HG02763 (cell line): ENCODE measurements around the gene PTPRN2.

Experiments used
- ATAC-seq: cut with Tn5 transposase; IDR thresholded peaks from one replicate; pipeline ENCODE4 v1.9.1; 2021; ENCODE audit warnings: mild to moderate bottlenecking, moderate library complexity; ENCODE audit not compliant: unreplicated experiment

Gene PTPRN2

DNA sequence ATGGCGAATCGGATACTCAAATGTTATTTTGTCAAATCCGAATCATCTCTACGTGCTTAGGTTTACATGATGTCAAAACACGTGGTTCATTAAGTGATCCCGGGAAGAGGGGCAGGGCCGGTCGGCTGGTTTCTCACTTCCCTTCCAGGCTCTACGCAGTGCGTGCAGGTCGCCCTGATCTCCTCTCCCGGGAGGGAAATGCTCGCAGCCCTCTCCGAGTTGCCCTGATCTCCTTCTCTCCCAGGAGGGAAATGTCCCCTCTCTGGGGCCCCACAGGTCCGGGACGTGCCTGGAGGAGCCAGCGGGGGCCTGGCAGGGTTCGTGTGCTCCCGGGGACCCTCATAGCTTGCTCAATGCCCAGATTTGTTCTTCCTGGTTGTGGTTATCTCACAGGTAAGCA is 1048.1 kb downstream of the PTPRN2 start:
- ATAC-seq = no peak

- no peak for ATAC-seq
Observed at GRCh38 chr7:157538735-157539134, 1048.9 kb downstream of the PTPRN2 start.

DNA sequence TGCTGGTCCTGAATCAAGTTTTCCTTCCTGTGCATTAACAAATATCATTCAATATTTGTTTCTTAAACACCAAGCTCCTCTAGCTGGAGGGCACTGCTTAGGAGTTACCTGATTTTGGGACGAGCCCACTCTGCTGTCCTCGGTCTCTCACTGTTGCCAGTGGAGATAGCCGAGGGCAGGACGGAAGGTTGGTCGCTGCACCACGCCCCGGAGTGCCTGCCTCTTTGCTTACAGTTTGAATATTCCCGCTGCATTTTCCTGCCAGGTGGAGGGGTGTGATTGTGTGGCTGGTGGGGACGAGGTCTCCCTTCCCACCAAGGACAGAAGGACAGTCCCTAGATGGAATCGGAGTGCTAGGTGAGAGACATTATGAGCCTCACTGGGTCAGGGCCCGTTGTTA is 1049.3 kb downstream of the PTPRN2 start:
- no peak for ATAC-seq

GRCh38 chr7:157537056-157537455 is 1050.6 kb downstream of the PTPRN2 start:
- no peak for ATAC-seq

GRCh38 chr7:157532068-157532467 is 1055.6 kb downstream of the PTPRN2 start:
- no peak for ATAC-seq

DNA sequence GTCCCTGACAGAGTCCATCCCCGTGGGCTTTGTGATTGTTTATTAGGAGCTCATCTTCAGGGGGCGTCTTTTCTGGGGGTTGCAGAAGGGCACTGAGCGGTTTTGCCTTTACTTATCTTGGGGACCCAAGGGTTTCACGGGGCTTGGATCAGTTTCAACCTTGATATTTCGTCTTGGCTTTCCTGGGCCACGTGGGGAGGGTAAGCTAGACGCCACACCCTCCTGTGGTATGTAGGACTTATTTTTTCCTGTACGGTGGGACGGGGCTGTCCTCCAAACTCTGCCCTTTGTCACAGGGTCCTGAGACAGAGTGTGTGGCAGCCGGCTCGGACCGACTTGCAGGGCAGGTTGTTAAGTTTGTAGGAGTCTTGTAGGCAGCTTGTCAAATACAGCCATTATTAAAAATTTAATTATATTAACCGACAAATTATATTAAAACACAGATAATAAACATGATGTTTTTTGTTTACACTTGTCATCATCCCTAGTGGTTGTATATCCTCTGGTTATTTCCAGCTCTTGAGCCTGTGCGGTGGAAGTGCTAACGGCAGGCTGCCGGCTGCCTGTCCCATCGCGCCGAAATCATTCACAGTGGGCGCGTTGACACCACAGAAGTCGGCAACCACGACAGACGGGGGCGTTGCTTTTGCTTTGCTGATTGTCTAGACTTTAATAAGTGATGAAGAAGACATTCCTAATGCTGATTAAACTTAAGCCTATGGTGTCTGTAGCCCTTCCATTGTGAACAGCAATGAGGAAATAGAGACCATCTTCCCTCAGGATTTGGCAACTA is 1057.7 kb downstream of the PTPRN2 start:
- ATAC-seq = no peak

DNA sequence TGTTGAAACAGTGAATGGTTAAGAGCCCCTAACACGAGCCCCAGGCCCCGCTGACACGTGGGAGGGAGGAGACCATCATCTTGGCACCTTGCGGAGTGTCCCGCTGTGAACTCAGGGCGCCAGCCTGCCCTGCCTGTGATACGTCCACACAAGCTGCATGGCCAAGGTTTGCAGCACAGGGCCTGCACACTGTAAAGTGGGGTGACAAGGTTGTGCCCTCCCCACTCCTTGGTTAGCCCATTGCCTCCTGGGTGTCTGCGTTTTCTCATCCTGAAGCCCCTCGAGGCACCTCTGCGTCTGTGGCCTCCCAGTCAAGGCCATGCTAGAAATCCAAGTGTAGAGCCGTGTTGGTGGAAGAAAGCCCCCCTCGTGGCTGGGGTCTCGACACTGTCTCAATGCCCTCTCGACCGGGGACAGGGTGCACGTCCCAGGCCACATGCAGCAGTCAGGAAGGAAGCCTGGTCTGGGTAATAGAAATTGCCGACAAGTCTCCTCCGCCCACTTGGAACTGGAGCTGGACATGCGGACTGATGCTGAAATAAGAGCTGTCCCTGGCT is 1058.8 kb downstream of the PTPRN2 start:
- ATAC-seq = no peak

GRCh38 chr7:157527686-157528085 is 1059.9 kb downstream of the PTPRN2 start:
- ATAC-seq = no peak

- ATAC-seq = no peak
Observed at GRCh38 chr7:157526913-157527634, 1060.5 kb downstream of the PTPRN2 start.

DNA sequence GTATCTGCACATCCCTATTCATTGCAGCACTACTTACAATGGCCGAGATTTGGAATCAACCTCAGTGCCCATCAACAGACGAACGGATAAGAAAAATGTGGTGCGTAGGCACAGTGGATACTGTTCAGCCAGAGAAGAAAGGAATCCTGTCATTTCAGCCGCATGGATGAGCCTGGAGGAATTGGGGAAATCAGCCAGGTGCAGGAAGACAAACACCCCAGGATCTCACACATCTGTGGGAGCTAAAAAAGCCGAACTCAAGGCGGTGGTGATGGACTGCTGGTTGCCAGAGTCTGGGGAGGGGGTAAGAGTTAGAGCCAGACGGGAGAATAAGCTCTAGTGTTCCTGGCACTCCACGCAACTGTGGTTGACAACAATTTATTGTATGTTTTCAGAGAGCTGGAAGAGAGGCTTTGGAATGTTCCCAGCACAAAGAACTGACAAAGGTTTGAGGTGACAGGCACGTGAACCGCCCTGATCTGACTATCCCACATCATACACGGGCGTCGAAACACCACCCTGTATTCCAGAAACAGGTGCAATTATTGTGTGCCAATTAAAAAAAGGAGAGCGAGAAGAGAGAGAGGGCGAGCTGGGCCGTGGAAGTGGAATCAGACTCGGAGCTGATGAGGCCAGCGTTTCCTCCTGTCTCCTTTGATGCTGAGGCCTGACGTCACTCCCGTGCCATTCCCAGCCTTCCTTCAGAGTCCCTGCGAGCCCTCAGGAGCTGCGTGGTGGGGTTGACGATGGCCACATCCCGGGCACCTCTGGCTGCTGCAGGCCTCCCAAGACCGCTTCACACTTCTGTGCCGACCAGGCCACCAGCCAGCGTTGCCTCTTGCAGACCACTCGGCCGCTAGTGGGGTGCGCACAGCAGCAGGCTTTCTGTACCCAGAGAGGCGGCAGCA is 1061.4 kb downstream of the PTPRN2 start:
- no peak for ATAC-seq

- ATAC-seq = no peak
Observed at GRCh38 chr7:157525491-157525915, 1062.1 kb downstream of the PTPRN2 start.

GRCh38 chr7:157524731-157525130 is 1062.9 kb downstream of the PTPRN2 start:
- ATAC-seq = no peak

GRCh38 chr7:157523766-157524421 is 1063.7 kb downstream of the PTPRN2 start:
- ATAC-seq = no peak

DNA sequence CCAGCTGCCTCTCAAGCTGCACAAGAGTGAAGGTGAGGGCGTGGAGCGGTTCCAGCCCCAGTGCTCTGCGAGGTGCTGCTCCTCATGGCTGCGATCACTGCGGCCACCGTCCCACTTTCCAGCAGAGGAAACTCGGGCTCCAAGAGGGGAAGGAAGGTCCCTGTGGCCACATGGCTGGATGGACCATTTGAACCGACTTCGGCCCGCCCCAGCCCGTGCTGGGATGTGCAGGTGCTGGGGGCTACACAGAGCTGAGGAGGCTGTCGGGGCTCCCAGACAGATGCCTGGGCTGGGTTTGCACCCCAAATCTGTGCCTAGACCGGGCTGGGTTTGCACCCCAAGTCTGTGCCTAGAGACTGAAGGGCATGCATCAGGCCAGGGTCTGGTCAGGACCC is 1064.3 kb downstream of the PTPRN2 start:
- ATAC-seq = no peak

DNA sequence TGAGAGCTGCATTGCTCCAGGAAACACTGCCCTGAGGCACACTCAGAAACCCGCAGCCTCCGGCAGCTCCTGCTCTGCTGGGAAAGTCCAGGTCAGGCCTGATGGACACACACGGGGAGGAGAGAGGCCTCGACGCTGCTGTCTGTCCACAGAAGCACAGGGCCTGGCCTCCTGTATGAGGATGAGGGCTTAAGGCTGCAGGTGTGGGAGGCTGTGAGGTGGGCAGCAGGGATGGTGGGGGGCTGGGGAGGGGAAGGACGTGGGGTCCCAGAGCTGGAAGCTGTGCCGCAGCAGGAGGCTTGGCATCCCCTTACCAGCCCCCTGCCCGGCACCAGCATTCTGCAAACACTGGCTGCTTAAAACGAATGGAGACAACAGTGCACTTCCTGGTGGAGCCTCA is 1064.7 kb downstream of the PTPRN2 start:
- no peak for ATAC-seq

- no peak for ATAC-seq
Observed at GRCh38 chr7:157522189-157522588, 1065.4 kb downstream of the PTPRN2 start.

- ATAC-seq = no peak
Observed at GRCh38 chr7:157521752-157522151, 1065.9 kb downstream of the PTPRN2 start.

DNA sequence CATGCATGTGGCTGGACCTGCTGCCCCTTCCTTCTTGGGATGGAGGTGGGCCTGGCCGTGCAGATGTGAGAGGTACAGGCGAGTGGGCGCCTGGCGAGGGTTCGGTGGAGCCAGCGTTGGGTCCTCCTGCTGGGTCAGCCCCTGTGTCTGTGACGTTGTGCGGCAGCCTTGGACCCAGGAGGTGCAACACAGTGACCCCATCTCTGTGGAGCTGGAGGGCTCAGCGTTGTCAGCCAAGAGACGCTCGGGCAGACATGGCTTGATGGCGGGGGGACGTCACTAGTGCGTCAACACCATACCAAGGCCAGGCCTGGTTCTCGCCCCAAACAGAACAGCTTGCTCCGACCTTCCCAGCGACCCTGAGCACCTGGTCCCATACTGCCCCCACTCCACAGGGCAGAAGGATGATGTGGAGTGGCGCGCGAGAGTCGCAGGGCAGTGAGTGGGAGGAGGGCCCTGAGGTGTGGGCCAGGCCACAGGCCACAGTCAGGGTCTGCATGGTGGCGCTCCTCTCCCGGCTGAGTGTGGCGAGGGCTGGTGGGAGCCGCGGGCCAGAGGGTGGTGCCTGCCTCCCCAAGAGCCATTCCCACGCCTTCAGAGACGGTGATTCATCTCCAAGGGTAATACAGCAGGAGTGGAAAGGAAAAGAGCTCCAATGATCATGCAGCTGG is 1066.4 kb downstream of the PTPRN2 start:
- ATAC-seq = no peak

GRCh38 chr7:157520249-157520648 is 1067.4 kb downstream of the PTPRN2 start:
- ATAC-seq = peak; percentile 96

DNA sequence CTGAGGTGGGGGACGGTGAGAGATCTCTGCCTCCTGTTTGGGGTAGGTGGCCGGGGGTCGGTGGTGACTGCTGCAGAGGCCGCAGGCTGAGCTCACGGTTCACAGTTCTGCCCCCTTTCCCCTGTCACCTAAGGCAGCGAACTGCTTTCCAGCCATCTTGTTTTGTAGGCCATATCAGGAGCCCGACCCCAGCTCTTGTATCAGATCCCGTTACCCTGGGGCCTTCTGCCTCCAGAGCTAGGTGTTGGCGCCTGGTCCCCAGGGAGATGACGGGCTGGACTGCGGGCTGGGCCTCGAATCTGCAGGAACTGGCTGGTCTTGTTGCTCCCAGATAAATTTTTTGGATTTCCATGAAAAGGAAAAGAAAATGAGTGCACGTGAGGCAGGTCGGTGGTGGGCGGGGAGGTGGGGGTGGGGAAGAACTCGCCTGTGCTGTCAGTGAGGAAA is 1067.8 kb downstream of the PTPRN2 start:
- no peak for ATAC-seq
